Skeletal muscle tissue (tissue), 4 donors: ENCODE results near the gene CHD1L. TPM values are rescaled to one million over a fixed set of nuclear protein-coding genes. Genes with fewer than 3 reads are reported as not detected.

Source experiments
- H3K27ac ChIP-seq: one replicate; pipeline ENCODE4 v1.7.0; 2013; ENCODE audit warnings: mild to moderate bottlenecking, low read depth, low read length, inconsistent platforms
- H3K27me3 ChIP-seq, 3 donors: one replicate each; pipeline ENCODE4 v1.7.0; 2013; ENCODE audit warnings: low read length in 3 of 3; ENCODE audit not compliant: control insufficient read depth in 3 of 3, insufficient read depth in 3 of 3
- H3K36me3 ChIP-seq, 3 donors: one replicate each; pipeline ENCODE4 v1.7.0; 2013; ENCODE audit warnings: low read length in 3 of 3; ENCODE audit not compliant: control insufficient read depth in 3 of 3, insufficient read depth in 3 of 3
- H3K4me1 ChIP-seq, 3 donors: one replicate each; pipeline ENCODE4 v1.7.0; 2013; ENCODE audit warnings: low read length in 3 of 3, mild to moderate bottlenecking in 3 of 3; ENCODE audit not compliant: control insufficient read depth in 3 of 3, insufficient read depth in 3 of 3
- H3K4me3 ChIP-seq, 3 donors: one replicate each; pipeline ENCODE4 v1.7.0; 2013; ENCODE audit warnings: low read length in 3 of 3
- H3K9ac ChIP-seq, 3 donors: one replicate each; pipeline ENCODE4 v1.7.0; 2013; ENCODE audit warnings: low read length in 3 of 3, mild to moderate bottlenecking in 3 of 3, moderate library complexity in 2 of 3, low read depth in 1 of 3
- H3K9me3 ChIP-seq, 3 donors: one replicate each; pipeline ENCODE4 v1.7.0; 2013; ENCODE audit warnings: low read length in 3 of 3; ENCODE audit not compliant: control insufficient read depth in 3 of 3
- total RNA-seq: library from RNA; depleted of rRNA; stranded (reverse); fragments of >200 nt; gene quantifications from one replicate; pipeline ENCODE4 v1.2.3, GENCODE V29; 2014
- donor health status: Osteomylitis.

CHD1L gene
- total RNA-seq, 1 donor from 2014 or later, result 23.5 TPM

DNA sequence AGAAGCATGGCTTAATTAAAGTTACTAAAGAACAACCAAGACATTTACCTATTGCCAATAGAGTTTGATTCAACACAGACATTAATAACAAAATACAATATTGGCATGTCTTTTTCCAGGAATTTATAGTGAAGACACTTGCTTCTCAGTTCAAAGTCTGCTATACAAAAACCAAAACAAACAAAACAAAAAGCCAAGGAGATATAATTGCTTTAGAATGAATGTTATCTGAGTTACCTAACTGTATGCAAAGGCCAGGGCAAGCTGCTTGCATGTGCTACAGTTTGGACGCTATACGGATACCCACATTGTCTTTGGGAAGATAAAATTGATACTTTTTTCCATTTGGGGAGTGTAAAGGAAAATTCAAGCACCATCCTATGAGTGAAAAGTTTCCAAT is 30.9 kb upstream of the CHD1L start:
- Histone ChIP-seq H3K4me3 (no peak overlapping the region), H3K36me3 (peaks cover 0 to 2% (median 0%) of the 10 kb centered on the region in 3 donors), H3K27ac (no peak overlapping the region), H3K4me1 (no peaks in the 10 kb centered on the region), H3K27me3 (no peaks in the 10 kb centered on the region), H3K9me3 (no peaks in the 10 kb centered on the region), H3K9ac (no peak overlapping the region)

DNA sequence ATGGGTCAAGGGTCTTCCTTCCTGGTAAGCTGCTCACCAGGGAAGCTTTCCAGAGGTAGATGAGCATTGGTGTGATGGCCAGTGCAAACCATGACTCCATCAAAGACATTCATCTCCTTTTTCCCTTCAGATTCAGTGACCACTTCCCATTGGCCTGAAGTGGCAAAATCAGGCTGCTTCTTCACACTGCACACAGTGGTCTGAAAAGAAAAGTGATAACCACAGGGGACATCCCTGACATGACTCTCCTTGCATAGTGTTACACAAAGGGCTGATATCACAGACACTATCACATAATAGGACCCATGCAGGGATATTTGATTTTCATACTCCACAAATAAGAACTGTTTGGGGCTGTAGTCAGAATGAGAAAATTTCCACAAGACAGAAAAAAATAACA is 29.2 kb upstream of the CHD1L start:
- no peaks in the 10 kb centered on the region for H3K4me1 ChIP-seq
- H3K27me3 ChIP-seq, result no peaks in the 10 kb centered on the region
- H3K4me3 ChIP-seq, result no peak overlapping the region
- H3K36me3 ChIP-seq, result peaks cover 0 to 2% (median 0%) of the 10 kb centered on the region in 3 donors
- no peak overlapping the region for H3K9ac ChIP-seq
- H3K9me3 ChIP-seq, result no peaks in the 10 kb centered on the region
- no peak overlapping the region for H3K27ac ChIP-seq

DNA sequence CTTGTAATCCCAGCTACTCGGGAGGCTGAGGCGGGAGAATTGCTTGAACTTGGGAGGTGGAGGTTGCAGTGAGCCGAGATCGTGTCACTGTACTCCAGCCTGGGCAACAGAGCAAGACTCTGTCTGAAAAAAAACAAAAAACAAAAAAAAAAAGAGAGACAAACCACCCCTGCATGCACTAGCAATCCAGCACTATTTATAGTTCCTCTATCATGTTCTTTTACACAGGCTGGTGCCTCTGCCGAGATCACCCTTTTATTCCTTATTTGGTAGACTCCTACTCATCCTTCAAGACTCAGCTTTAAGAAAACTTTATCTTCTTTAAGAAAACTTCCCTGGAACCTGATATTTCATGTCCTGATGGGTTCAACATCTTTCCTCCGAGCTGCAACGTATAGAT is 28.2 kb upstream of the CHD1L start:
- Histone ChIP-seq H3K4me3 (no peak overlapping the region), H3K36me3 (peaks cover 0 to 2% (median 0%) of the 10 kb centered on the region in 3 donors), H3K4me1 (no peaks in the 10 kb centered on the region), H3K27ac (no peak overlapping the region), H3K9me3 (no peaks in the 10 kb centered on the region), H3K9ac (no peak overlapping the region), H3K27me3 (no peaks in the 10 kb centered on the region)

DNA sequence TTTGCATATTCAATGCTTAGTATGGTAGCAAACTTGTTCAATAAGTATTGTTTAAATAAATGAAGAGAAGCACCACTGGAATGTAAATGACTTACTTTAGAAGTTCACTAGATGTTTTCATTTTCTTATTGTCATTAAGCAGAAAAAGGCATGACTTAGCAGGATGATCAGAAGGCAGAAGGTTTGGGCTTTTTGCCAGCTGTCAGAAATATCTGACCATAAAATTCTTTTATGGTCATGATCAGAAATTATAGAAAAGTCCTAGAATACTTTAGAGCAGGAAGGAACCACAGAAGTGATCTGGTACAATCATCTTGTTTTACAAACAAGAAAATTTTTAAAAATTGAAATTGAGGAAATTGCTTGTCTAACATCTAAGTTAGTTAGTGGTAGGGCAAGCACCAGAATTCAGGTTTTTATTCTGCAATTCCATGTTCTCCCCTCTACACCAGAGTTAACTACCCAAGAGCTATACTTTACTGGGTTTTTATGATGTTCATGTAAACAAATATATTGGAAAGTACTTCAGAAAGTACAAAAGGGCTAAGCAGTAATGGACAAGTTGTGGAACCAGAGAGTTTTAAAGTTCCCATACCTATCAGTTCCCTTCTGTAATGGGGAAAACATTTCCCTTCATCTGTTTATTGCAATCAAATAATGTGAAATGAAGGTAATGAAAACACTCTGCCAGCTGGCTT is 27.5 kb upstream of the CHD1L start:
- Histone ChIP-seq H3K9ac (no peak overlapping the region), H3K27ac (no peak overlapping the region), H3K4me1 (no peaks in the 10 kb centered on the region), H3K4me3 (no peak overlapping the region), H3K9me3 (no peaks in the 10 kb centered on the region), H3K27me3 (no peaks in the 10 kb centered on the region), H3K36me3 (peaks cover 0 to 2% (median 0%) of the 10 kb centered on the region in 3 donors)

DNA sequence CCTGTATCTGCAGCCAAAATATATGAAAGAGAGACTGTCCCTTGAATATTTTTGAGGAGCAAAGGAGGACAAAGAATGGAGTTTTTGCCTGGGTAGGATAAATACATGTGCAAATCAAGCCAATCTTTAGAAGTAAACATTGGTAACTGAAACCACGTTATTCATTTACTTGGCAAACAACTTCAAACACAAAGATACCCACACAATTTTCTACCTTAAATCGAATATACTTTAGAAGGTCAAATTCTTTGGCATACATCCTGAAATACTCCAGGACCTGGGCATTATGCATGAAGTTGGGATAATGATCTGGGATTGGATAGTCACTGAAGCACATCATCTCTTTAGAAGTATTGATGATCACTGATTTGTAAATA is 27.0 kb upstream of the CHD1L start:
- peaks cover 0 to 2% (median 0%) of the 10 kb centered on the region in 3 donors for H3K36me3 ChIP-seq
- no peak overlapping the region for H3K9ac ChIP-seq
- H3K4me3 ChIP-seq, result no peak overlapping the region
- no peaks in the 10 kb centered on the region for H3K4me1 ChIP-seq
- H3K27me3 ChIP-seq, result no peaks in the 10 kb centered on the region
- no peak overlapping the region for H3K27ac ChIP-seq
- H3K9me3 ChIP-seq, result no peaks in the 10 kb centered on the region

DNA sequence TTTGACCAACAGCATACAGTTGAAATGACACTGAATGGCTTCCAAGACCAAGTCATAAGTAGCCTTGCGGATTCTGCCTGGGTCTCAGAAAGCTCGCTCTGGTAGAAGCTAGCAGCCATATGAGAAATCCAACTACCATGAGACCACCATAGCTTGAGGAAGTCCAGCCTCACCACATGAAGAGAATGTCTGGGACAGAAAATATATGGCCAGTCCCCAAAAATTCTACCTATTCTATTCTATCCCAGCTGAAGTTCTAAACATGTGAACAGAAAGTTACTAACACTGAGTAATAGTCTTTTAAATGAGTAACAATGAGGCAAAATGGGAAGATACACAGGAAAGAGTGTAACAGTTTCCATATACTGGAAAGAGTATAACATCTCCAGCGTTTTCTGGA is 26.4 kb upstream of the CHD1L start:
- H3K4me1 ChIP-seq, result no peaks in the 10 kb centered on the region
- H3K27me3 ChIP-seq, result no peaks in the 10 kb centered on the region
- H3K9ac ChIP-seq, result no peak overlapping the region
- peaks cover 0 to 2% (median 0%) of the 10 kb centered on the region in 3 donors for H3K36me3 ChIP-seq
- no peak overlapping the region for H3K4me3 ChIP-seq
- H3K9me3 ChIP-seq, result no peaks in the 10 kb centered on the region
- H3K27ac ChIP-seq, result no peak overlapping the region

DNA sequence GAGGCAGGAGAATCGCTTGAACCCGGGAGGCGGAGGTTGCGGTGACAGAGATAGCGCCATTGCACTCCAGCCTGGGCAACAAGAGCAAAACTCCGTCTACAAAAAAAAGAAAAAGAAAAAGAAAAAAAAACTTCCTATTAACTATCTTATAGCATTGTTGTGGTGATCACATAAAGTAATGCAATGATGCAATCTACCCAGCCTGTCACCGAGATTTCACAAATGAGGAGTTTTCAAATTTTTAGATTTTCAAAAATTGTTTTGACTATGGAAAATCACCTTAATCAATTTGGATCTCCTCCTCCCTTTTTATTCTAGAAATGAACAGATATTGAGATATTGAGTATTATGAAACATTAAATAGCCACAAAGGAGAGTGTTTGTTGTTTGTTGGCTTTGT is 25.3 kb upstream of the CHD1L start:
- no peaks in the 10 kb centered on the region for H3K9me3 ChIP-seq
- no peak overlapping the region for H3K27ac ChIP-seq
- H3K9ac ChIP-seq, result no peak overlapping the region
- no peaks in the 10 kb centered on the region for H3K27me3 ChIP-seq
- H3K4me1 ChIP-seq, result no peaks in the 10 kb centered on the region
- peaks cover 0 to 2% (median 0%) of the 10 kb centered on the region in 3 donors for H3K36me3 ChIP-seq
- no peak overlapping the region for H3K4me3 ChIP-seq

DNA sequence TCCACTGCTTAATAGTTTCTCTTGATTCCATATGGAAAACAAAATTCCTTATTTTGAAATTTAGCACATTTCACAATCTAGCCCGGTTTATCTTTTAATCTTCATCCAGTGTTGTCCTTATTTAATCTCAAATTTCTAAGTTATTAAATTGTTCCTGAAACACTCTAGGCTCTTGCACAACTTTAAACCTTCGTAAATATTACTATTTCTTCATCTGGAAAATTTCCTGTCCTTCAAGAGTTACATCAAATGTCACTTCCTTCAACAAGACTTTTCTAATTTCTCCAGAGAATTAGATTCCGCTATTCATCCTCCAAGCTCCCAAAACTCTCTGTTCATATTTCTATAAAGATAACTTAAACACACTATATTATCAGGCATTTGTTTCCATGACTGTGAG is 23.9 kb upstream of the CHD1L start:
- Histone ChIP-seq H3K36me3 (no peaks in the 10 kb centered on the region), H3K9ac (no peak overlapping the region), H3K9me3 (no peaks in the 10 kb centered on the region), H3K4me3 (no peak overlapping the region), H3K4me1 (no peaks in the 10 kb centered on the region), H3K27ac (no peak overlapping the region), H3K27me3 (no peaks in the 10 kb centered on the region)

DNA sequence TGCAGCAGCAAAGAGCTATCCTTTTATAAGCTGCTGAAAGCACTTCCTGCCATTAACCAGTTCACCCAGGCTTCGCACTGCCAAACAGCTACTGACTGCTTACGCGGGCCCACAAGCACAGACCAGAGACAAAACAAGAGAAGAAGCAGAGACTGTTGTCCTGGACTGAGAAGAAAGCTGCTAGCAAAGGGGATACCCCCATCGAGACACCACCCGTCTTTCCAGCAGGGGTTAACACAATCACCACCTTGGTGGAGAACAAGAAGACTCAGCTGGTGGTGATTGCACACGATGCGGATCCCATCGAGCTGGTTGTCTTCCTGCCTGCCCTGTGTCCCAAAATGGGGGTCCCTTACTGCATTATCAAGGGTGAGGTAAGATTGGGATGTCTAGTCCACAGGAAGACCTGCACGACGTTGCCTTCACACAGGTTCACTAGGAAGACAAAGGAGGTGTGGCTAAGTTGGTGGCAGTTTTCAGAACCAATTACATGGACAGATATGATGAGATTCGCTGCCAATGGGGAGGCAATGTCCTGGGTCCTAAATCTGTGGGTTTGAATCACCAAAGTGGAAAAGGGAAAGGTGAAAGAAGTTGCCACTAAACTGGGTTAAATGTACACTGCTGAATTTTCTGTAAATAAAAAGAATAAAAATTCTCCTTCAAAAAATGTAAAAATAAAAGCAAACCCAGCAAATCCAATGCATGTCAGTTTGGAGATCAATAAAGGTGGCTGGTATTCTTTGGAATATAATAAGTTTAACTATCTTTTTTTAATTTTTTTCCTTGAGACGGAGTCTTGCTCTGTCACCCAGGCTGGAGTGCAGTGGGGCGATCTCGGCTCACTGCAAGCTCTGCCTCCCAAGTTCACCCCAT is 18.5 kb upstream of the CHD1L start:
- H3K9me3 ChIP-seq, result no peaks in the 10 kb centered on the region

DNA sequence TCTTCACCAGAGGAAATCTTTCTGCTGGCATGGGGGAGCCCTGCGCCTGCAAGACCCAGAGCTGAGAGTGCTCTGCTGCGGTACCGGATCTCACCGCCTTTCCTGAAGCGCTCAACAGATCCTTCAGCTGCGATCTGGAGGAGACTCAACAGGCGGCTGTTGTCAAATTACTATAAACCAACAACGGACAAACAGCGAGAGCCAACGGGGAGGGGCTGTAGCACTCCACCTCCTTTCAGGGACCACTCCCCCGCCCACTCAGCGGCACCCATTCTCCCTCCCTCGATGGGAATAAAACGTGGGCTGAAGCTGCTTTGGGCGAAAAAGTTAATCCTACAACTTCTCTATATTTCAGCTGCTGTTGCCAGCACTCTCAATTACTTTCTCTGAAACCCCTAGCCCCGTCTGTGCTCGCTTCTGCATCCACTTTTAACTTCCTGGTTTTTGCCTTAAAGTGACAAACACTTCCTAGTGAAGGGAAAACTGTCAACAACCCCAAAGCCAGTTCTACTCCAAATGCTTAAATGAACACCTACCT is 17.2 kb upstream of the CHD1L start, which contains the start of gene FMO5:
TSS of gene FMO5 (minus strand) at position 147 of the 538 bp plus-strand sequence. CDS start 310 bp downstream, outside the sequence.
- Histone ChIP-seq H3K27me3 (no peaks in the 10 kb centered on the region), H3K4me1 (peaks cover 0 to 7% (median 5%) of the 10 kb centered on the region in 3 donors), H3K9ac (peak within 1 kb of the TSS; percentile 67 to 81 (median 72)), H3K36me3 (no peaks in the 10 kb centered on the region), H3K27ac (peak within 1 kb of the TSS; percentile 3), H3K9me3 (no peaks in the 10 kb centered on the region), H3K4me3 (peak within 1 kb of the TSS; percentile 74 to 97 (median 83))

More for the DNA sequence above, 18.5 kb upstream of the CHD1L start:
- no peak overlapping the region for H3K27ac ChIP-seq
- no peaks in the 10 kb centered on the region for H3K27me3 ChIP-seq
- H3K9ac ChIP-seq, result no peak overlapping the region
- no peak overlapping the region for H3K4me3 ChIP-seq
- H3K36me3 ChIP-seq, result no peaks in the 10 kb centered on the region
- H3K4me1 ChIP-seq, result peaks cover 0 to 7% (median 5%) of the 10 kb centered on the region in 3 donors
